Upper lobe of right lung (tissue), 1 donor: ENCODE results near the gene SCAP. TPM values are rescaled to one million over a fixed set of nuclear protein-coding genes. Genes with fewer than 3 reads are reported as not detected.

ENCODE experiments used
- ATAC-seq: fragments of 200-7000 bp; cut with Tn5 transposase; one replicate; pipeline ENCODE4 v1.9.1; 2020; ENCODE audit warnings: mild to moderate bottlenecking, moderate library complexity
- DNase-seq: peaks from one replicate; pipeline ENCODE4 v3.0.0-alpha.2; 2020
- H3K27ac ChIP-seq: fragments of 200-600 bp; one replicate; pipeline ENCODE4 v1.8.0; 2022
- H3K27me3 ChIP-seq: fragments of 200-600 bp; one replicate; pipeline ENCODE4 v1.8.0; 2022; ENCODE audit warnings: mild to moderate bottlenecking
- H3K36me3 ChIP-seq: fragments of 200-600 bp; one replicate; pipeline ENCODE4 v1.8.0; 2022
- H3K4me1 ChIP-seq: fragments of 200-600 bp; one replicate; pipeline ENCODE4 v1.8.0; 2022
- H3K4me3 ChIP-seq: fragments of 200-600 bp; one replicate; pipeline ENCODE4 v1.8.0; 2022; ENCODE audit warnings: mild to moderate bottlenecking
- H3K9me3 ChIP-seq: fragments of 200-600 bp; one replicate; pipeline ENCODE4 v1.8.0; 2022
- intact Hi-C: fragments of 100-400 bp; cut with DNase I; formaldehyde crosslinking; loops from one replicate; pipeline ENCODE4 v1.11.0; 2022
- long read RNA-seq: library from polyadenylated mRNA; unstranded; transcript quantifications from one replicate; pipeline ENCODE4 v2.0.0, GENCODE V29; 2021
- total RNA-seq: library from RNA; stranded (reverse); fragmentation: NEBNext Ultra II Directional; extraction: Animal tissue kit (Norgen Biotek cat#: 25700); gene quantifications from one replicate; pipeline ENCODE4 v1.2.1, GENCODE V29; 2021
- TF ChIP-seq, protein P1 (sequence below): fragments of 200-600 bp; IDR thresholded peaks from one replicate; pipeline ENCODE4 v1.8.0; 2022; ENCODE audit warnings: antibody characterized with exemption
- donor health status: DM: no; HTN: yes; CAD: no; lungs with severe emphysema.

The SCAP gene
- total RNA-seq: 66.5 TPM
- long read RNA-seq, full-length matches to known transcripts: 5 of 171 reads
- long read RNA-seq, partial matches to known transcripts: 92 of 171 reads
- long read RNA-seq, other reads (novel, unspliced or antisense): 74 of 171 reads

DNA sequence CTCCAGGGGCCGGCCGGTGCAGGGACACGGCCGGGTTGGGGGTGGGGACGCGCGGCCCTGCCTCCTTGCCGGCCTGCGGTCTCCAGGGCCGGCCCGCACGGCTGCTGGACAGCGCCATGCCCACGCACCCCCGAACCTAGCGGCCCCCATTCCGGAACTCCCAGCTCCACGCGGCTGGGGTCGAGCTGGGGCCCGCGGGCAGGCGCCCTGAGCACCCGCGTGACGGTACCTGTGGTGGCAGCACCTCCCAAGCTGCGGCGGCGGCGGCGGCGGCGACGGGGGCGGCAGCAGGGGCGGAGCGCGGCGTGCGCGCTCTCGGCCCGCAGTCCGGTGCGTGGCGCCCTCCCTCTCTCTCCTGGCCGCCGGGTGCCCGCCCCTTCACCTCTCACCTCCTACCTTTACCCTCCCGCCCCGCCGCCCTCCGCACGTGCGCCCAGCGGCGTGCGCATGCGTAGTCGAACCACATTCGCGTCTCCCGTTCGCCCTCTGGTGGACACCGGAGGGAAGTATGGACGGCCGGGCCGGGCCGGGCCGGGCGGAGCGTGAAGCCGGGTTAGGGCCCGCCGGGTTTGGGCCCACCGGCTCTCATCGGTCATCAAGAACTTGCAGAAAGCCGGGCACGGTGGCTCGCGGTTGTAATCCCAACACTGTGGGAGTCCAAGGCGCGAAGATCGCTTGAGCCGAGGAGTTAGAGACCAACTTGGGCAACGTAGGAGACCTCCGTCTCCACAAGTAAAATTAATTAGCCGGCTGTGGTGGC lies at the start of gene SCAP:
TSS of gene SCAP (minus strand) at position 372 of the 760 bp plus-strand sequence. CDS start 32,948 bp downstream, outside the sequence.
- no peaks in the 10 kb centered on the region for H3K9me3 ChIP-seq
- H3K4me1 ChIP-seq: peaks cover 21% of the 10 kb centered on the region
- no peaks in the 10 kb centered on the region for H3K27me3 ChIP-seq
- TF ChIP-seq, protein P1, sequence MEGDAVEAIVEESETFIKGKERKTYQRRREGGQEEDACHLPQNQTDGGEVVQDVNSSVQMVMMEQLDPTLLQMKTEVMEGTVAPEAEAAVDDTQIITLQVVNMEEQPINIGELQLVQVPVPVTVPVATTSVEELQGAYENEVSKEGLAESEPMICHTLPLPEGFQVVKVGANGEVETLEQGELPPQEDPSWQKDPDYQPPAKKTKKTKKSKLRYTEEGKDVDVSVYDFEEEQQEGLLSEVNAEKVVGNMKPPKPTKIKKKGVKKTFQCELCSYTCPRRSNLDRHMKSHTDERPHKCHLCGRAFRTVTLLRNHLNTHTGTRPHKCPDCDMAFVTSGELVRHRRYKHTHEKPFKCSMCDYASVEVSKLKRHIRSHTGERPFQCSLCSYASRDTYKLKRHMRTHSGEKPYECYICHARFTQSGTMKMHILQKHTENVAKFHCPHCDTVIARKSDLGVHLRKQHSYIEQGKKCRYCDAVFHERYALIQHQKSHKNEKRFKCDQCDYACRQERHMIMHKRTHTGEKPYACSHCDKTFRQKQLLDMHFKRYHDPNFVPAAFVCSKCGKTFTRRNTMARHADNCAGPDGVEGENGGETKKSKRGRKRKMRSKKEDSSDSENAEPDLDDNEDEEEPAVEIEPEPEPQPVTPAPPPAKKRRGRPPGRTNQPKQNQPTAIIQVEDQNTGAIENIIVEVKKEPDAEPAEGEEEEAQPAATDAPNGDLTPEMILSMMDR: peak; percentile 96
- H3K4me3 ChIP-seq: peak within 1 kb of the TSS; percentile 93
- intact Hi-C loops: loop anchor here (5.0 kb wide), 1 partner anchor 53 kb away; no protein-coding TSS in a partner anchor
- no peaks in the 10 kb centered on the region for H3K36me3 ChIP-seq
- H3K27ac ChIP-seq: peak within 1 kb of the TSS; percentile 86
- DNase-seq: peak; percentile 98
- ATAC-seq: peak; percentile 98

DNA sequence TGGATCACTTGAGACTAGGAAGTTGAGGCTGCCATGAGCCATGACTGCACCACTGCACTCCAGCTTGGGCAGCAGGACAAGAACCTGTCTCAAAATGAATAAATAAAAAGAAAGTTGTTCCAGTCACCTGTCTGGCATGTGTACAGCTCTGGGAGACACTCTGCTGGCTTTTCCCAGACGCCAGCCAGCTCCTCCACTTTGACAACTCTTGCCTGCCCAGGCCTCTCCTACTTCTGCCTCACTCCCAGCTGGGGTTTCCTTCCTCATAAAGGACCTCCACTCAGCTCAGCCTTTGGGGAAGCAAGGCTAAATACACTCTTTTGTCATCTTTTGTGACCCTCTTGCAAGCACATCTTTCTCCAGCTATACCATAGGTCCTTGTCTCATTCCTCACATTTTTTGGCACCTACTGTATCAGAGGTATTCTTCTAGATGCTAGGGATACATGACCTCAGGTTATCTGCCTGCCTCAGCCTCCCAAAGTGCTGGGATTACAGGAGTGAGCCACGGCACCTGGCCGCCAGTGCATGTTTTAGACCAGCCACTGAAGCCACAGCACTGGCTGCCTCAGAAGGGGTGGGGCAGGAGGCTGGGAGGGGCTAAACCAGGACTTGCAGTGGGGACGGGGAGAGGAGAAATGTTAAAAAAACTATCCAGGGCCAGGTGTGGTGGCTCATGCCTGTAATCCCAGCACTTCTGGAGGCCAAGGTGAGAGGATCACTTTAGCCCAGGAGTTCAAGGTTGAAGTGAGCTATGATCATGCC lies 47.8 kb upstream of the SCAP start:
- peaks cover 5% of the 10 kb centered on the region for H3K4me1 ChIP-seq
- DNase-seq (no peak), ATAC-seq (no peak)
- H3K27me3 ChIP-seq: no peaks in the 10 kb centered on the region
- TF ChIP-seq, protein P1: no peak
- no peaks in the 10 kb centered on the region for H3K36me3 ChIP-seq
- no peak overlapping the region for H3K4me3 ChIP-seq
- intact Hi-C loops: no loop called here
- no peak overlapping the region for H3K27ac ChIP-seq
- H3K9me3 ChIP-seq: no peaks in the 10 kb centered on the region

DNA sequence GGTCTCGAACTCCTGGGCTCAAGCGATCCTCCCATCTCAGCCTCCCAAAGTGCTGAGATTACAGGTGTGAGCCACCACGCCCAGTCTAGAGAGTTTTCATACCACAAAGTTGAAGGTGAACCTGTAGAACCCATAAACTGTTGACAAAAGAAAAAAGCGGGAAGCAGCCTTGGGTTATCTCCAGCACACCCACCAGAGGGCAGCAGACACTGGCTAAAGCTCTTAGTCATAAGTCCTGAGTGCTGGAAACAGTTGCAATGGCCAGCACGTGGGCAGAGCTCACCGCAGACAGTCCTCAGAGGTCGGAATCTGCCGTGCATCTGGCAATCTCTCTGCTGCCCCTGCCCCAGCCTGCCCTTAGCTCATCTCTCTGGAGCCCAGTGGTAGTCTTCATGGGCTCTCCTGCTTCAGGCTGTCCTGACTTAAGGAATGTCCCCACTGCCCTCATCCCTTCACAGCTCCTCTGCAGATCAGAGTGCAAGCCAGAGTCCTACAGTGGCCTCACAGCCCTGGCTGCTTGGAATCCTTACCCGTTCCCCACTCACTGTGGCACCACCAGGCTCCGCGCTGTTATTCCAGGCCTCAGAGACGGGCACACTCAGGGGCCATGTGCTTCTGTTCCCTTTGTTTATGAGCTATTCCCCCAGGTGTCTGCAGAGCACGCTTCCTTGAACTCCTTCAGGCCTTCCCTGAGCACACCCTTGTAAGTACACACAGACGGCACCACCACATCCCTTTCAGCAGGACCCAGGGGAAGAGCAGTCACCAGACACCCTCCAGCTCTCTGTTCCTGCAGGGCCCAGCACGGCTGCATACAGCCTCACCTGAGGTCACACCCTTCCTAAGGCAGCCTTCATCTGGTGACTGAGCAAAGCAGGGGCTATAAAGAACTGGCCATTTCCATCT lies 46.6 kb upstream of the SCAP start:
- H3K27ac ChIP-seq: no peak overlapping the region
- H3K36me3 ChIP-seq: no peaks in the 10 kb centered on the region
- ATAC-seq (peak; percentile 99), DNase-seq (peak; percentile 88)
- H3K4me1 ChIP-seq: peaks cover 5% of the 10 kb centered on the region
- TF ChIP-seq, protein P1: peak; percentile 91
- H3K4me3 ChIP-seq: no peak overlapping the region
- no peaks in the 10 kb centered on the region for H3K9me3 ChIP-seq
- intact Hi-C loops: no loop called here
- H3K27me3 ChIP-seq: no peaks in the 10 kb centered on the region

- no peaks in the 10 kb centered on the region for H3K9me3 ChIP-seq
- DNase-seq: no peak
- H3K4me3 ChIP-seq: no peak overlapping the region
- no peak for ATAC-seq
- TF ChIP-seq, protein P1: no peak
- no peak overlapping the region for H3K27ac ChIP-seq
- intact Hi-C loops: no loop called here
- no peaks in the 10 kb centered on the region for H3K27me3 ChIP-seq
- no peaks in the 10 kb centered on the region for H3K36me3 ChIP-seq
- peaks cover 5% of the 10 kb centered on the region for H3K4me1 ChIP-seq
Measured at GRCh38 chr3:47520756-47521155, 45.0 kb upstream of the SCAP start.

DNA sequence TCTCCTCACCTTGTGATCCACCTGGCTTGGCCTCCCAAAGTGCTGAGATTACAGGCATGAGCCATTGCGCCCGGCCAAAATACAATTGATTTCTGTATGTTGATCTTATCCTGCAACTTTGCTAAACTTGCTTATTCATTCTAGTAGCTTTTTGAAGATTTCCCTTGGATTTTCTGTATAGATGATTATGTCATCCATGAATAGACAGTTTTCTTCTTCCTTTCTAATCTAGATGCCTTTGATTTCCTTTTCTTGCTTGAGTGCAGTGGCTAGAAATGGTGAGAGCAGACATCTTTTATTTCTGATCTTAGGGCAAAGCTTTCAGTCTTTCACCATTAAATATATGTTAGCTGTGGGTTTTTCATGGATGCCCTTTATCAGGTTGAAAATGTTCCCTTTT lies 42.2 kb upstream of the SCAP start:
- Histone ChIP-seq H3K27me3 (no peaks in the 10 kb centered on the region), H3K36me3 (no peaks in the 10 kb centered on the region), H3K4me1 (peaks cover 5% of the 10 kb centered on the region), H3K9me3 (no peaks in the 10 kb centered on the region), H3K4me3 (no peak overlapping the region), H3K27ac (no peak overlapping the region)
- DNase-seq (no peak), ATAC-seq (no peak)
- intact Hi-C loops: loop anchor here (5.0 kb wide), 1 partner anchor 274 kb away; no protein-coding TSS in a partner anchor
- TF ChIP-seq, protein P1: no peak
